Bronchial epithelial cell (primary cell): ENCODE data around the gene KIR3DL2. TPM values are rescaled to one million over a fixed set of nuclear protein-coding genes. Genes with fewer than 3 reads are reported as not detected.
"Not testable (repeated sequence)": the region's sequence is repeated elsewhere in the genome, so short reads cannot be mapped to it uniquely, and the experiment has no call there.

Experiments
- DNase-seq: peaks from one replicate; pipeline ENCODE4 v3.0.0-alpha.2; 2010; ENCODE audit warnings: low read depth
- FAIRE-seq: peaks from 2 replicates; lab custom pipeline; 2011; peaks lifted over from hg19 to GRCh38; lab: Jason Lieb, UNC
- H3K27me3 ChIP-seq: 2 replicates; pipeline ENCODE4 v1.5.1; 2011; ENCODE audit warnings: low read length; ENCODE audit not compliant: control insufficient read depth, insufficient read depth
- H3K36me3 ChIP-seq: 2 replicates; pipeline ENCODE4 v1.5.1; 2011; ENCODE audit warnings: low read length; ENCODE audit not compliant: control insufficient read depth, insufficient read depth
- H3K4me3 ChIP-seq: 2 replicates; pipeline ENCODE4 v1.5.1; 2011; ENCODE audit warnings: mild to moderate bottlenecking, low read depth, low read length, control low read depth
- CTCF ChIP-seq: IDR thresholded peaks from 2 replicates; pipeline ENCODE4 v1.5.1; 2011; ENCODE audit warnings: mild to moderate bottlenecking, moderate library complexity, low read length, control low read depth, inconsistent platforms; ENCODE audit not compliant: insufficient read depth, severe bottlenecking
- total RNA-seq: library from RNA; depleted of rRNA; stranded (reverse); fragments of >200 nt; gene quantifications from 2 replicates; pipeline ENCODE4 v1.2.1, GENCODE V29; 2014

The KIR3DL2 gene
- total RNA-seq, 1 donor from 2014 or later: not detected

- no peaks in the 10 kb centered on the region for H3K27me3 ChIP-seq
These were observed 55.2 kb downstream of the KIR3DL2 start for GRCh38 chr19:54905421-54905802.

GRCh38 chr19:54905803-54906511 is 55.7 kb downstream of the KIR3DL2 start, which contains the start of gene NCR1:
Gene NCR1 (plus strand): TSS chr19:54906148. CDS start chr19:54906188, 40 bp downstream.
- Histone ChIP-seq H3K4me3 (no peak within 1 kb of the TSS), H3K27me3 (no peaks in the 10 kb centered on the region), H3K36me3 (no peaks in the 10 kb centered on the region)
- no peak for DNase-seq
- TF ChIP-seq CTCF: no peak
- FAIRE-seq: no peak

More at GRCh38 chr19:54905421-54905802, 55.2 kb downstream of the KIR3DL2 start:
- DNase-seq: no peak
- Histone ChIP-seq H3K4me3 (no peak overlapping the region), H3K36me3 (no peaks in the 10 kb centered on the region)
- no peak for FAIRE-seq
- TF ChIP-seq CTCF: no peak

- Histone ChIP-seq H3K36me3 (no peaks in the 10 kb centered on the region), H3K4me3 (no peak overlapping the region), H3K27me3 (no peaks in the 10 kb centered on the region)
- TF ChIP-seq CTCF: no peak
- DNase-seq: no peak
- FAIRE-seq: no peak
These were observed 56.6 kb downstream of the KIR3DL2 start for GRCh38 chr19:54906819-54907218.

GRCh38 chr19:54907899-54908298 is 57.7 kb downstream of the KIR3DL2 start:
- FAIRE-seq, H3K36me3 ChIP-seq, DNase-seq, H3K27me3 ChIP-seq, H3K4me3 ChIP-seq: not testable (repeated sequence)

Other genes starting within 250 kb of the KIR3DL2 start
- gene LILRB1, start 220.0 kb upstream of the KIR3DL2 start, total RNA-seq: not detected in 2 replicates
- not detected in 2 replicates for gene LILRB4, start 187.5 kb upstream of the KIR3DL2 start, total RNA-seq
- gene KIR3DL3, start 126.0 kb upstream of the KIR3DL2 start, total RNA-seq: not detected in 2 replicates
- gene KIR2DL3, start 111.9 kb upstream of the KIR3DL2 start, total RNA-seq: not detected in 2 replicates
- not detected in 2 replicates for gene KIR2DL1, start 80.7 kb upstream of the KIR3DL2 start, total RNA-seq
- gene KIR2DL4, start 46.8 kb upstream of the KIR3DL2 start, total RNA-seq: not detected in 2 replicates
- not detected in 2 replicates for gene KIR3DL1, start 34.0 kb upstream of the KIR3DL2 start, total RNA-seq
- not detected in 2 replicates for gene KIR2DS4, start 17.8 kb upstream of the KIR3DL2 start, total RNA-seq
- gene FCAR, start 23.8 kb downstream of the KIR3DL2 start, total RNA-seq: not detected in 2 replicates
- not detected in 2 replicates for gene NCR1, start 55.7 kb downstream of the KIR3DL2 start, total RNA-seq
- gene NLRP7, start 97.1 kb downstream of the KIR3DL2 start, total RNA-seq: 0.13 TPM in 1 of 2 replicates, not detected in the other
- gene NLRP2, start 115.9 kb downstream of the KIR3DL2 start, total RNA-seq: 9.0 and 36.7 TPM in 2 replicates
- not detected in 2 replicates for gene GP6, start 187.8 kb downstream of the KIR3DL2 start, total RNA-seq
- 23.7 and 37.0 TPM in 2 replicates for gene RDH13, start 212.7 kb downstream of the KIR3DL2 start, total RNA-seq
- gene EPS8L1, start 225.4 kb downstream of the KIR3DL2 start, total RNA-seq: 117 and 308 TPM in 2 replicates